GM23338 (cell line): ENCODE measurements around the gene GCLM. TPM values are rescaled to one million over a fixed set of nuclear protein-coding genes. Genes with fewer than 3 reads are reported as not detected.
A peak's percentile ranks its signal among the peaks of the same experiment; 100 is the strongest.

Experiments used
- ATAC-seq: fragments of 200-7000 bp; cut with Tn5 transposase; 3 replicates; pipeline ENCODE4 v1.9.1; 2020
- DNase-seq: peaks from one replicate; pipeline ENCODE4 v3.0.0-alpha.2; 2015; ENCODE audit warnings: low spot score
- H2AFZ ChIP-seq: fragments of 200-600 bp; sonication (generic); 2 replicates; pipeline ENCODE4 v1.8.0; 2016; ENCODE audit warnings: antibody characterized with exemption, mild to moderate bottlenecking, moderate library complexity
- H3F3A ChIP-seq: fragments of 200-600 bp; sonication (generic); replicated peaks from 2 replicates; pipeline ENCODE4 v1.8.0; 2017; ENCODE audit warnings: antibody characterized with exemption, mixed run types, low read depth
- H3K27ac ChIP-seq: fragments of 200-600 bp; sonication (generic); 2 replicates; pipeline ENCODE4 v1.6.1; 2016; ENCODE audit warnings: low read depth
- H3K27me3 ChIP-seq: fragments of 200-600 bp; sonication (generic); 2 replicates; pipeline ENCODE4 v1.8.0; 2016; ENCODE audit warnings: mild to moderate bottlenecking, mixed run types, moderate library complexity; ENCODE audit not compliant: insufficient read depth
- H3K36me3 ChIP-seq: fragments of 200-600 bp; sonication (generic); 2 replicates; pipeline ENCODE4 v1.8.0; 2016; ENCODE audit warnings: mild to moderate bottlenecking; ENCODE audit not compliant: insufficient read depth
- H3K4me1 ChIP-seq: fragments of 200-600 bp; sonication (generic); 2 replicates; pipeline ENCODE4 v1.8.0; 2016; ENCODE audit warnings: mild to moderate bottlenecking, moderate library complexity; ENCODE audit not compliant: insufficient read depth
- H3K4me2 ChIP-seq: fragments of 200-600 bp; sonication (generic); 2 replicates; pipeline ENCODE4 v1.7.1; 2017; ENCODE audit warnings: mixed run types
- H3K4me3 ChIP-seq: fragments of 200-600 bp; sonication (generic); 2 replicates; pipeline ENCODE4 v1.6.1; 2016; ENCODE audit warnings: mixed run types
- H3K79me2 ChIP-seq: fragments of 200-600 bp; sonication (generic); replicated peaks from 2 replicates; pipeline ENCODE4 v1.8.0; 2017; ENCODE audit warnings: mild to moderate bottlenecking; ENCODE audit not compliant: insufficient read depth
- H3K9me2 ChIP-seq: fragments of 200-600 bp; sonication (generic); 2 replicates; pipeline ENCODE4 v1.8.0; 2017; ENCODE audit not compliant: insufficient read depth
- H4K20me1 ChIP-seq: fragments of 200-600 bp; sonication (generic); replicated peaks from 2 replicates; pipeline ENCODE4 v1.8.0; 2017; ENCODE audit warnings: mild to moderate bottlenecking; ENCODE audit not compliant: insufficient read depth
- H3K27ac Mint-ChIP-seq: 2 replicates; pipeline ENCODE4 v1.8.0; 2020; ENCODE audit warnings: inconsistent platforms, mild to moderate bottlenecking, moderate library complexity, mixed read lengths
- H3K27me3 Mint-ChIP-seq: 3 replicates; pipeline ENCODE4 v1.8.0; 2022; ENCODE audit warnings: low read depth, mild to moderate bottlenecking, moderate library complexity, mixed read lengths, inconsistent platforms; ENCODE audit not compliant: insufficient read depth, poor library complexity
- H3K36me3 Mint-ChIP-seq: 3 replicates; pipeline ENCODE4 v1.8.0; 2021; ENCODE audit warnings: low read depth, mild to moderate bottlenecking, inconsistent platforms, moderate library complexity, mixed read lengths
- H3K4me1 Mint-ChIP-seq: 3 replicates; pipeline ENCODE4 v1.8.0; 2020; ENCODE audit warnings: mild to moderate bottlenecking, inconsistent platforms, mixed read lengths
- H3K4me3 Mint-ChIP-seq: 3 replicates; pipeline ENCODE4 v1.8.0; 2021; ENCODE audit warnings: moderate library complexity, mild to moderate bottlenecking, inconsistent platforms, mixed read lengths
- H3K9me3 Mint-ChIP-seq: 3 replicates; pipeline ENCODE4 v1.8.0; 2020; ENCODE audit warnings: moderate library complexity, mild to moderate bottlenecking, inconsistent platforms, mixed read lengths
- CTCF ChIP-seq, 2 experiments: fragments of 200-600 bp in 1 of 2; sonication (generic) in 1 of 2; conservative IDR thresholded peaks; 2 replicates each; pipeline versions ENCODE4 v1.5.1 to v1.6.1; 2016 to 2017; ENCODE audit warnings: antibody characterized with exemption in 2 of 2, low read depth in 2 of 2, mild to moderate bottlenecking in 2 of 2, moderate library complexity in 1 of 2
- ETS1 ChIP-seq: IDR thresholded peaks from 2 replicates; pipeline ENCODE4 v1.6.1; 2016; ENCODE audit warnings: antibody characterized with exemption
- EZH2phosphoT487 ChIP-seq: fragments of 200-600 bp; sonication (generic); IDR thresholded peaks from one replicate; pipeline ENCODE4 v1.8.1; 2018; ENCODE audit warnings: antibody characterized with exemption; ENCODE audit not compliant: unreplicated experiment
- NANOG ChIP-seq: IDR thresholded peaks from 2 replicates; pipeline ENCODE4 v1.6.1; 2016; ENCODE audit warnings: antibody characterized with exemption, borderline replicate concordance
- REST ChIP-seq: IDR thresholded peaks from one replicate; pipeline ENCODE4 v1.6.1; 2018; ENCODE audit warnings: antibody characterized with exemption; ENCODE audit not compliant: unreplicated experiment
- STAT1 ChIP-seq: IDR thresholded peaks from one replicate; pipeline ENCODE4 v1.6.1; 2016; ENCODE audit warnings: antibody characterized with exemption; ENCODE audit not compliant: unreplicated experiment
- ZNF114 ChIP-seq: fragments of 250-450 bp; sonication (Bioruptor Pico); IDR thresholded peaks from 2 replicates; pipeline ENCODE4 v1.5.0; 2020; ENCODE audit warnings: mild to moderate bottlenecking, moderate library complexity
- ZNF331 ChIP-seq: fragments of 250-450 bp; sonication (Bioruptor Pico); IDR thresholded peaks from 2 replicates; pipeline ENCODE4 v1.5.0; 2020; ENCODE audit warnings: low read depth, mild to moderate bottlenecking, moderate library complexity
- polyA plus RNA-seq: library from polyadenylated mRNA; unstranded; fragments of >200 nt; fragmentation: Nextera tagmentation; extraction: Ambion mirVana; gene quantifications from 2 replicates; pipeline ENCODE4 v1.2.1, GENCODE V29; 2016
- total RNA-seq: library from RNA; depleted of rRNA; stranded (reverse); fragments of >200 nt; shearing (Covaris generic); gene quantifications from 2 replicates; pipeline ENCODE4 v1.2.3, GENCODE V29; 2014

GCLM gene
- total and polyA plus RNA-seq, 2 experiments from 2014 or later: 10.4 to 12.8 TPM

GRCh38 chr1:93844262-93845045 lies 64.8 kb downstream of the GCLM start:
- no peak overlapping the region for H3K4me3 ChIP-seq
- no peak overlapping the region for H3K4me2 ChIP-seq
- peaks cover 7% of the 10 kb centered on the region; the same call in 2 of the 3 replicates for H3K9me3 Mint-ChIP-seq
- peaks cover 13% of the 10 kb centered on the region for H3K4me1 Mint-ChIP-seq
- H3K27ac ChIP-seq: no peak overlapping the region
- H3K36me3 Mint-ChIP-seq: peaks cover 12% of the 10 kb centered on the region; the same call in 2 of the 3 replicates
- no peak overlapping the region for H3K27ac Mint-ChIP-seq
- TF ChIP-seq ETS1 (no peak), CTCF (conservative IDR thresholded peaks at IDR 0.05; ENCODE audit: low read depth in 2 of 2) (peak; percentile 89)
- H4K20me1 ChIP-seq: no peaks in the 10 kb centered on the region
- peaks cover 3% of the 10 kb centered on the region; the same call in 1 of the 2 replicates for H3K9me2 ChIP-seq
- ATAC-seq: peak; percentile 11
- H3K79me2 ChIP-seq: no peaks in the 10 kb centered on the region
- H3K27me3 ChIP-seq: no peaks in the 10 kb centered on the region
- peak; percentile 85 for DNase-seq
- H3K4me1 ChIP-seq: no peaks in the 10 kb centered on the region; the same call in 1 of the 2 replicates
- H2AFZ ChIP-seq: no peak overlapping the region
- H3K27me3 Mint-ChIP-seq: peaks cover 18% of the 10 kb centered on the region
- H3K36me3 ChIP-seq: no peaks in the 10 kb centered on the region
- peaks cover 4% of the 10 kb centered on the region; the same call in 1 of the 2 replicates for H3F3A ChIP-seq
- no peak overlapping the region for H3K4me3 Mint-ChIP-seq

- H3K4me2 ChIP-seq: no peak overlapping the region
- no peaks in the 10 kb centered on the region for H3K36me3 ChIP-seq
- no peaks in the 10 kb centered on the region; the same call in 1 of the 2 replicates for H3K4me1 ChIP-seq
- no peak overlapping the region for H3K27ac ChIP-seq
- H3K27me3 Mint-ChIP-seq: peaks cover 17% of the 10 kb centered on the region
- peaks cover 4% of the 10 kb centered on the region; the same call in 1 of the 2 replicates for H3F3A ChIP-seq
- no peak overlapping the region for H3K4me3 Mint-ChIP-seq
- DNase-seq (no peak), ATAC-seq (no peak)
- H3K27ac Mint-ChIP-seq: no peak overlapping the region
- H3K4me1 Mint-ChIP-seq: peaks cover 11% of the 10 kb centered on the region
- H3K36me3 Mint-ChIP-seq: peaks cover 12% of the 10 kb centered on the region; the same call in 2 of the 3 replicates
- no peaks in the 10 kb centered on the region for H3K27me3 ChIP-seq
- H3K4me3 ChIP-seq: no peak overlapping the region
- no peak overlapping the region for H2AFZ ChIP-seq
- peaks cover 3% of the 10 kb centered on the region; the same call in 1 of the 2 replicates for H3K9me2 ChIP-seq
- peaks cover 4% of the 10 kb centered on the region; the same call in 1 of the 3 replicates for H3K9me3 Mint-ChIP-seq
- no peaks in the 10 kb centered on the region for H3K79me2 ChIP-seq
- no peaks in the 10 kb centered on the region for H4K20me1 ChIP-seq
- TF ChIP-seq ETS1 (no peak), ZNF114 (CRISPR knock-in tag) (no peak), NANOG (no peak), STAT1 (no peak), EZH2phosphoT487 (no peak), REST (no peak), ZNF331 (CRISPR knock-in tag) (no peak)
Measured at GRCh38 chr1:93842750-93843500, 66.3 kb downstream of the GCLM start.
